Endothelial cell of umbilical vein (primary cell): ENCODE data around the gene CHRNA9. TPM values are rescaled to one million over a fixed set of nuclear protein-coding genes. Genes with fewer than 3 reads are reported as not detected.

ENCODE experiments used
- BruUV-seq: library from RNA; stranded (reverse); fragments of 400-500 nt; replicated peaks from 2 replicates; lab custom pipeline; 2021; lab: Mats Ljungman, UMichigan
- CTCF ChIA-PET: fragments of 300-600, 350-600 bp; sonication (Branson Sonifier 250); formaldehyde crosslinking; loops from one replicate; lab custom pipeline; 2021; ENCODE audit warnings: antibody characterized with exemption, inconsistent platforms; lab: Charles Lee
- POLR2A ChIA-PET: fragments of 300-600, 350-600 bp; sonication (Branson Sonifier 250); formaldehyde crosslinking; loops from one replicate; lab custom pipeline; 2021; ENCODE audit warnings: antibody characterized with exemption, inconsistent platforms; lab: Charles Lee
- DNase-seq: peaks from one replicate; pipeline ENCODE4 v3.0.0-alpha.2; 2011; ENCODE audit warnings: low read depth, low spot score
- FAIRE-seq: peaks from 2 replicates; lab custom pipeline; 2011; peaks lifted over from hg19 to GRCh38; lab: Jason Lieb, UNC
- H2AFZ ChIP-seq: 2 replicates; pipeline ENCODE4 v1.6.0; 2012; ENCODE audit warnings: low read depth, low read length, control low read depth, inconsistent platforms
- H3K27ac ChIP-seq: 2 replicates; pipeline ENCODE4 v1.5.1; 2011; ENCODE audit warnings: low read depth, mild to moderate bottlenecking, control low read depth, low read length, moderate library complexity; ENCODE audit not compliant: insufficient read depth
- H3K27me3 ChIP-seq, 2 experiments: 2 replicates each; pipeline versions ENCODE4 v1.6.0 to v1.6.1; 2011; ENCODE audit warnings: low read length in 2 of 2, mixed read lengths in 1 of 2; ENCODE audit not compliant: control insufficient read depth in 2 of 2, insufficient read depth in 2 of 2
- H3K36me3 ChIP-seq, 2 experiments: 2 replicates in 1 of 2; 3 replicates in 1 of 2; pipeline ENCODE4 v1.5.1; 2011; ENCODE audit warnings: low read length in 2 of 2, mild to moderate bottlenecking in 1 of 2, moderate library complexity in 1 of 2; ENCODE audit not compliant: control insufficient read depth in 2 of 2, insufficient read depth in 2 of 2; ENCODE audit errors: extremely low read depth in 1 of 2
- H3K4me1 ChIP-seq: 3 replicates; pipeline ENCODE4 v1.5.1; 2011; ENCODE audit warnings: mild to moderate bottlenecking, low read length; ENCODE audit not compliant: control insufficient read depth, insufficient read depth; ENCODE audit errors: extremely low read depth
- H3K4me2 ChIP-seq: 2 replicates; pipeline ENCODE4 v1.6.1; 2011; ENCODE audit warnings: low read length, control low read depth, mixed read lengths; ENCODE audit not compliant: insufficient read depth
- H3K4me3 ChIP-seq, 3 experiments: fragments of 200-600 bp in 1 of 3; sonication (generic), shearing (Covaris generic) in 1 of 3; replicated peaks in 1 of 3; 2 replicates each; pipeline ENCODE4 v1.5.1; 2011 to 2016; ENCODE audit warnings: control low read depth in 3 of 3, low read length in 3 of 3, mild to moderate bottlenecking in 2 of 3, inconsistent platforms in 1 of 3, low read depth in 1 of 3, moderate library complexity in 1 of 3; ENCODE audit not compliant: insufficient read depth in 1 of 3
- H3K79me2 ChIP-seq: 2 replicates; pipeline ENCODE4 v1.6.0; 2012; ENCODE audit warnings: low read length, inconsistent platforms; ENCODE audit not compliant: control insufficient read depth, insufficient read depth
- H3K9ac ChIP-seq: replicated peaks from 2 replicates; pipeline ENCODE3; 2011; ENCODE audit warnings: low read length, control low read depth; ENCODE audit not compliant: insufficient read depth; ENCODE audit errors: extremely low read depth
- H3K9me1 ChIP-seq: replicated peaks from 3 replicates; pipeline ENCODE4 v1.6.0; 2011; ENCODE audit warnings: mild to moderate bottlenecking, low read length; ENCODE audit not compliant: control insufficient read depth, insufficient read depth; ENCODE audit errors: extremely low read depth
- H3K9me3 ChIP-seq: replicated peaks from 2 replicates; pipeline ENCODE4 v1.5.1; 2012; ENCODE audit warnings: low read length, inconsistent platforms; ENCODE audit not compliant: control insufficient read depth, insufficient read depth
- H4K20me1 ChIP-seq: replicated peaks from 2 replicates; pipeline ENCODE3; 2011; ENCODE audit warnings: mild to moderate bottlenecking, low read length; ENCODE audit not compliant: control insufficient read depth, insufficient read depth; ENCODE audit errors: extremely low read depth
- EZH2 ChIP-seq: IDR thresholded peaks from 2 replicates; pipeline ENCODE4 v1.6.1; 2012; ENCODE audit warnings: borderline replicate concordance, low read depth, mild to moderate bottlenecking, moderate library complexity, low read length, inconsistent platforms; ENCODE audit not compliant: severe bottlenecking
- FOS ChIP-seq: IDR thresholded peaks from 2 replicates; pipeline ENCODE4 v1.6.1; 2011; ENCODE audit warnings: mild to moderate bottlenecking, low read length, moderate library complexity, borderline replicate concordance; ENCODE audit not compliant: insufficient read depth
- GATA2 ChIP-seq: IDR thresholded peaks from 2 replicates; pipeline ENCODE4 v1.7.0; 2011; ENCODE audit warnings: low read depth, mild to moderate bottlenecking, moderate library complexity, mixed read lengths, low read length; ENCODE audit not compliant: insufficient read length, insufficient read depth
- JUN ChIP-seq: IDR thresholded peaks from 2 replicates; pipeline ENCODE4 v1.6.1; 2011; ENCODE audit warnings: borderline replicate concordance, low read depth; ENCODE audit not compliant: insufficient read length, insufficient read depth
- MAX ChIP-seq: IDR thresholded peaks from 2 replicates; pipeline ENCODE4 v1.6.1; 2011; ENCODE audit not compliant: insufficient read depth, insufficient read length
- MYC ChIP-seq: IDR thresholded peaks from one replicate; pipeline ENCODE4 v1.6.1; 2011; ENCODE audit warnings: mild to moderate bottlenecking, low read depth, low read length
- POLR2A ChIP-seq: IDR thresholded peaks from 2 replicates; pipeline ENCODE4 v1.6.1; 2012; ENCODE audit warnings: low read depth, mild to moderate bottlenecking, control low read depth, low read length
- POLR2AphosphoS5 ChIP-seq: IDR thresholded peaks from 2 replicates; pipeline ENCODE4 v1.6.1; 2012; ENCODE audit warnings: low read depth, mild to moderate bottlenecking, control low read depth, low read length, moderate library complexity; ENCODE audit not compliant: insufficient read depth
- dilution Hi-C: fragments of 300-500 bp; cut with MboI; formaldehyde crosslinking; loops from one replicate; pipeline ENCODE4 v1.15.0; 2019; ENCODE audit warnings: low sequenced_read_pairs; ENCODE audit not compliant: extremely low pct_ligation_motif_present
- intact Hi-C: fragments of 100-400 bp; cut with micrococcal nuclease; formaldehyde crosslinking; loops from one replicate; pipeline ENCODE4 v1.10.0; 2022
- polyA plus RNA-seq, 4 experiments: library from polyadenylated mRNA; depleted of rRNA in 3 of 4; stranded (reverse) in 3 of 4; unstranded in 1 of 4; fragments of >200 nt; gene quantifications; 2 replicates each; pipeline versions ENCODE4 v1.2.1 to v1.2.3, GENCODE V29; 2011 to 2012; ENCODE audit warnings: missing spikeins in 1 of 4
- total RNA-seq: library from RNA; stranded (reverse); gene quantifications from 2 replicates; pipeline ENCODE4 v1.2.3, GENCODE V29; 2021
- TF ChIP-seq, protein P1 (sequence below), 2 donors: IDR thresholded peaks; 1 replicate in 1 of 2; 2 replicates in 1 of 2; pipeline ENCODE4 v1.5.1; 2011; ENCODE audit warnings: low read length in 2 of 2, mild to moderate bottlenecking in 2 of 2, moderate library complexity in 2 of 2, control low read depth in 1 of 2, inconsistent platforms in 1 of 2, low read depth in 1 of 2; ENCODE audit not compliant: insufficient read depth in 1 of 2; ENCODE audit errors: extremely low read depth in 1 of 2

The CHRNA9 gene
- total and polyA plus RNA-seq, 2 donors (not counting 3 experiments of a cell fraction or from before 2014, with no cell fraction given), result not detected

- no peak overlapping the region for H3K4me3 ChIP-seq
- no peaks in the 10 kb centered on the region for H4K20me1 ChIP-seq
- no peak overlapping the region for H2AFZ ChIP-seq
- no peak for DNase-seq
- H3K4me2 ChIP-seq, result no peak overlapping the region
- no TSS peak for BruUV-seq
- H3K4me1 ChIP-seq, result no peaks in the 10 kb centered on the region
- dilution Hi-C loops, result no loop called here
- H3K27me3 ChIP-seq, result no peaks in the 10 kb centered on the region
- H3K9ac ChIP-seq, result no peak overlapping the region
- ChIA-PET CTCF (no interaction called here), POLR2A (no interaction called here)
- H3K79me2 ChIP-seq, result no peaks in the 10 kb centered on the region
- FAIRE-seq, result no peak
- peaks cover 2% of the 10 kb centered on the region for H3K9me3 ChIP-seq
- no peak for TF ChIP-seq MYC
- no peak for TF ChIP-seq FOS
- no peak for TF ChIP-seq EZH2
- no peak for TF ChIP-seq POLR2A
- no peak for TF ChIP-seq GATA2
- TF ChIP-seq POLR2AphosphoS5, result no peak
- no peak for TF ChIP-seq JUN
- no peak for TF ChIP-seq MAX
- TF ChIP-seq, protein P1, sequence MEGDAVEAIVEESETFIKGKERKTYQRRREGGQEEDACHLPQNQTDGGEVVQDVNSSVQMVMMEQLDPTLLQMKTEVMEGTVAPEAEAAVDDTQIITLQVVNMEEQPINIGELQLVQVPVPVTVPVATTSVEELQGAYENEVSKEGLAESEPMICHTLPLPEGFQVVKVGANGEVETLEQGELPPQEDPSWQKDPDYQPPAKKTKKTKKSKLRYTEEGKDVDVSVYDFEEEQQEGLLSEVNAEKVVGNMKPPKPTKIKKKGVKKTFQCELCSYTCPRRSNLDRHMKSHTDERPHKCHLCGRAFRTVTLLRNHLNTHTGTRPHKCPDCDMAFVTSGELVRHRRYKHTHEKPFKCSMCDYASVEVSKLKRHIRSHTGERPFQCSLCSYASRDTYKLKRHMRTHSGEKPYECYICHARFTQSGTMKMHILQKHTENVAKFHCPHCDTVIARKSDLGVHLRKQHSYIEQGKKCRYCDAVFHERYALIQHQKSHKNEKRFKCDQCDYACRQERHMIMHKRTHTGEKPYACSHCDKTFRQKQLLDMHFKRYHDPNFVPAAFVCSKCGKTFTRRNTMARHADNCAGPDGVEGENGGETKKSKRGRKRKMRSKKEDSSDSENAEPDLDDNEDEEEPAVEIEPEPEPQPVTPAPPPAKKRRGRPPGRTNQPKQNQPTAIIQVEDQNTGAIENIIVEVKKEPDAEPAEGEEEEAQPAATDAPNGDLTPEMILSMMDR (IDR thresholded peaks at IDR 0.05; ENCODE audit: extremely low read depth in 1 of 2, insufficient read depth in 1 of 2, low read depth in 1 of 2, low read length in 2 of 2), result no peak
- H3K9me1 ChIP-seq, result no peaks in the 10 kb centered on the region
- no peak overlapping the region for H3K27ac ChIP-seq
- H3K36me3 ChIP-seq, result no peaks in the 10 kb centered on the region
- intact Hi-C loops, result no loop called here
Observed at GRCh38 chr4:40295572-40295971, 39.6 kb upstream of the CHRNA9 start.
